Liver (tissue), 3 donors: ENCODE results near the gene TMEM116.

ENCODE experiments used
- FOXA1 ChIP-seq: IDR thresholded peaks from 2 replicates; pipeline ENCODE4 v1.6.1; 2016; ENCODE audit warnings: antibody characterized with exemption
- GABPA ChIP-seq, 2 donors: IDR thresholded peaks in 1 of 2; conservative IDR thresholded peaks in 1 of 2; 2 replicates each; pipeline ENCODE4 v1.6.1; 2016; ENCODE audit warnings: antibody characterized with exemption in 2 of 2, mild to moderate bottlenecking in 1 of 2, moderate library complexity in 1 of 2
- MAX ChIP-seq: IDR thresholded peaks from 2 replicates; pipeline ENCODE4 v1.6.1; 2016; ENCODE audit warnings: antibody characterized with exemption
- RAD21 ChIP-seq, 2 donors: IDR thresholded peaks; 2 replicates each; pipeline ENCODE4 v1.6.1; 2016; ENCODE audit warnings: antibody characterized with exemption in 2 of 2, mild to moderate bottlenecking in 2 of 2
- RXRA ChIP-seq, 2 donors: IDR thresholded peaks; 2 replicates each; pipeline ENCODE4 v1.6.1; 2017 to 2018; ENCODE audit warnings: antibody characterized with exemption in 2 of 2, mild to moderate bottlenecking in 1 of 2
- SP1 ChIP-seq: IDR thresholded peaks from 2 replicates; pipeline ENCODE4 v1.6.1; 2018; ENCODE audit warnings: antibody characterized with exemption, mild to moderate bottlenecking
- TAF1 ChIP-seq: conservative IDR thresholded peaks from 2 replicates; pipeline ENCODE4 v1.6.1; 2016; ENCODE audit warnings: antibody characterized with exemption, mild to moderate bottlenecking
- ZBTB33 ChIP-seq: IDR thresholded peaks from 2 replicates; pipeline ENCODE4 v1.6.1; 2016; ENCODE audit warnings: antibody characterized with exemption
- TF ChIP-seq, protein P1 (sequence below): fragments of 150-350 bp; IDR thresholded peaks from 2 replicates; pipeline ENCODE4 v1.5.1; 2017; ENCODE audit warnings: improper control_type of control experiment, low read depth, low read length; ENCODE audit not compliant: missing input control
- TF ChIP-seq, protein P2 (sequence below): IDR thresholded peaks from 2 replicates; pipeline ENCODE4 v1.6.1; 2016; ENCODE audit warnings: antibody characterized with exemption, mild to moderate bottlenecking
- donor health status: healthy.
- donor health status: healthy.

DNA sequence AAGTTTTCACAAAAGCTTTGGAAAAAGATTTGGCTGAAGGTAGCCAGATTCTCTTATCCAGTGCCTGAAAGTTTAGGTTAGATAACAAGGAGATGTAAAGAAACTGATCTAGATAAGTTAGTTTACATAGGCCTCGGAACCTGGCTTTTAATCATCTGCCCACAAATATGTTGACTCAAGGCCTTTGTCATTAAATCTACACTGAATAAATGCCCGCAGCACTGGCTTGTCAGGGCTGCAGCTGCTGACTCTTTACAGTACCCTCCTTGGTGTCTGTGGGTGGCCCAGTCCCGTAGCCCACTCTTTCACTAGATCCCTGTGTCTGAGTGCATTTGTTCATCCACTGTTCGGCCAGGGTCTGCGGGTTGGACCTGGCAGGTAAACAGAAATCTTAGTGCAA, 58.0 kb downstream of the TMEM116 start:
- TF ChIP-seq ZBTB33: no peak
- TF ChIP-seq, protein P1, sequence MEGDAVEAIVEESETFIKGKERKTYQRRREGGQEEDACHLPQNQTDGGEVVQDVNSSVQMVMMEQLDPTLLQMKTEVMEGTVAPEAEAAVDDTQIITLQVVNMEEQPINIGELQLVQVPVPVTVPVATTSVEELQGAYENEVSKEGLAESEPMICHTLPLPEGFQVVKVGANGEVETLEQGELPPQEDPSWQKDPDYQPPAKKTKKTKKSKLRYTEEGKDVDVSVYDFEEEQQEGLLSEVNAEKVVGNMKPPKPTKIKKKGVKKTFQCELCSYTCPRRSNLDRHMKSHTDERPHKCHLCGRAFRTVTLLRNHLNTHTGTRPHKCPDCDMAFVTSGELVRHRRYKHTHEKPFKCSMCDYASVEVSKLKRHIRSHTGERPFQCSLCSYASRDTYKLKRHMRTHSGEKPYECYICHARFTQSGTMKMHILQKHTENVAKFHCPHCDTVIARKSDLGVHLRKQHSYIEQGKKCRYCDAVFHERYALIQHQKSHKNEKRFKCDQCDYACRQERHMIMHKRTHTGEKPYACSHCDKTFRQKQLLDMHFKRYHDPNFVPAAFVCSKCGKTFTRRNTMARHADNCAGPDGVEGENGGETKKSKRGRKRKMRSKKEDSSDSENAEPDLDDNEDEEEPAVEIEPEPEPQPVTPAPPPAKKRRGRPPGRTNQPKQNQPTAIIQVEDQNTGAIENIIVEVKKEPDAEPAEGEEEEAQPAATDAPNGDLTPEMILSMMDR: no peak
- no peak for TF ChIP-seq MAX
- no peak for TF ChIP-seq FOXA1
- no peak for TF ChIP-seq RXRA (IDR thresholded peaks at IDR 0.05)
- TF ChIP-seq SP1: no peak
- TF ChIP-seq RAD21 (IDR thresholded peaks at IDR 0.05): no peak
- TF ChIP-seq, protein P2, sequence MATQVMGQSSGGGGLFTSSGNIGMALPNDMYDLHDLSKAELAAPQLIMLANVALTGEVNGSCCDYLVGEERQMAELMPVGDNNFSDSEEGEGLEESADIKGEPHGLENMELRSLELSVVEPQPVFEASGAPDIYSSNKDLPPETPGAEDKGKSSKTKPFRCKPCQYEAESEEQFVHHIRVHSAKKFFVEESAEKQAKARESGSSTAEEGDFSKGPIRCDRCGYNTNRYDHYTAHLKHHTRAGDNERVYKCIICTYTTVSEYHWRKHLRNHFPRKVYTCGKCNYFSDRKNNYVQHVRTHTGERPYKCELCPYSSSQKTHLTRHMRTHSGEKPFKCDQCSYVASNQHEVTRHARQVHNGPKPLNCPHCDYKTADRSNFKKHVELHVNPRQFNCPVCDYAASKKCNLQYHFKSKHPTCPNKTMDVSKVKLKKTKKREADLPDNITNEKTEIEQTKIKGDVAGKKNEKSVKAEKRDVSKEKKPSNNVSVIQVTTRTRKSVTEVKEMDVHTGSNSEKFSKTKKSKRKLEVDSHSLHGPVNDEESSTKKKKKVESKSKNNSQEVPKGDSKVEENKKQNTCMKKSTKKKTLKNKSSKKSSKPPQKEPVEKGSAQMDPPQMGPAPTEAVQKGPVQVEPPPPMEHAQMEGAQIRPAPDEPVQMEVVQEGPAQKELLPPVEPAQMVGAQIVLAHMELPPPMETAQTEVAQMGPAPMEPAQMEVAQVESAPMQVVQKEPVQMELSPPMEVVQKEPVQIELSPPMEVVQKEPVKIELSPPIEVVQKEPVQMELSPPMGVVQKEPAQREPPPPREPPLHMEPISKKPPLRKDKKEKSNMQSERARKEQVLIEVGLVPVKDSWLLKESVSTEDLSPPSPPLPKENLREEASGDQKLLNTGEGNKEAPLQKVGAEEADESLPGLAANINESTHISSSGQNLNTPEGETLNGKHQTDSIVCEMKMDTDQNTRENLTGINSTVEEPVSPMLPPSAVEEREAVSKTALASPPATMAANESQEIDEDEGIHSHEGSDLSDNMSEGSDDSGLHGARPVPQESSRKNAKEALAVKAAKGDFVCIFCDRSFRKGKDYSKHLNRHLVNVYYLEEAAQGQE: no peak
- no peak for TF ChIP-seq GABPA (IDR thresholded peaks at IDR 0.05 in 1 of 2, conservative IDR thresholded peaks at IDR 0.05 in 1 of 2)
- TF ChIP-seq TAF1: no peak
